Activated naive CD8-positive, alpha-beta T cell treated with anti-CD3 and anti-CD28 coated beads, Interleukin-2, amount 10 ng/mL, durations not matched to agents 7 days and 5 days (primary cell): ENCODE measurements around the gene CNIH2. TPM values are rescaled to one million over a fixed set of nuclear protein-coding genes. Genes with fewer than 3 reads are reported as not detected.

ENCODE experiments used
- ATAC-seq: fragments of 150-1000 bp; cut with Tn5 transposase; one replicate; pipeline ENCODE4 v1.10.0; 2021; ENCODE audit warnings: low read depth, moderate library complexity
- POLR2A ChIA-PET: fragments of 350-600 bp; sonication (Branson Sonifier 250); formaldehyde crosslinking; loops from one replicate; lab custom pipeline; 2021; ENCODE audit warnings: antibody characterized with exemption; lab: Charles Lee
- DNase-seq: peaks from one replicate; pipeline ENCODE4 v3.0.0; 2021
- H3K27ac Mint-ChIP-seq: one replicate; pipeline ENCODE4 v1.8.0; 2022; ENCODE audit warnings: mild to moderate bottlenecking, mixed read lengths
- H3K27me3 Mint-ChIP-seq: one replicate; pipeline ENCODE4 v1.8.0; 2022; ENCODE audit warnings: mild to moderate bottlenecking, moderate library complexity, mixed read lengths
- H3K36me3 Mint-ChIP-seq: one replicate; pipeline ENCODE4 v1.8.0; 2021; ENCODE audit warnings: mild to moderate bottlenecking, mixed read lengths
- H3K4me1 Mint-ChIP-seq: one replicate; pipeline ENCODE4 v1.8.0; 2021; ENCODE audit warnings: mixed read lengths
- H3K4me3 Mint-ChIP-seq: one replicate; pipeline ENCODE4 v1.8.0; 2022; ENCODE audit warnings: mild to moderate bottlenecking, moderate library complexity, mixed read lengths
- H3K9me3 Mint-ChIP-seq: one replicate; pipeline ENCODE4 v1.8.0; 2021; ENCODE audit warnings: mixed read lengths
- total RNA-seq, 2 experiments: library from RNA; stranded (reverse); gene quantifications; one replicate each; pipeline ENCODE4 v1.2.3, GENCODE V29; 2021

Gene CNIH2
- total RNA-seq = 1 to 10 TPM; 2.1 to 2.7 TPM

DNA sequence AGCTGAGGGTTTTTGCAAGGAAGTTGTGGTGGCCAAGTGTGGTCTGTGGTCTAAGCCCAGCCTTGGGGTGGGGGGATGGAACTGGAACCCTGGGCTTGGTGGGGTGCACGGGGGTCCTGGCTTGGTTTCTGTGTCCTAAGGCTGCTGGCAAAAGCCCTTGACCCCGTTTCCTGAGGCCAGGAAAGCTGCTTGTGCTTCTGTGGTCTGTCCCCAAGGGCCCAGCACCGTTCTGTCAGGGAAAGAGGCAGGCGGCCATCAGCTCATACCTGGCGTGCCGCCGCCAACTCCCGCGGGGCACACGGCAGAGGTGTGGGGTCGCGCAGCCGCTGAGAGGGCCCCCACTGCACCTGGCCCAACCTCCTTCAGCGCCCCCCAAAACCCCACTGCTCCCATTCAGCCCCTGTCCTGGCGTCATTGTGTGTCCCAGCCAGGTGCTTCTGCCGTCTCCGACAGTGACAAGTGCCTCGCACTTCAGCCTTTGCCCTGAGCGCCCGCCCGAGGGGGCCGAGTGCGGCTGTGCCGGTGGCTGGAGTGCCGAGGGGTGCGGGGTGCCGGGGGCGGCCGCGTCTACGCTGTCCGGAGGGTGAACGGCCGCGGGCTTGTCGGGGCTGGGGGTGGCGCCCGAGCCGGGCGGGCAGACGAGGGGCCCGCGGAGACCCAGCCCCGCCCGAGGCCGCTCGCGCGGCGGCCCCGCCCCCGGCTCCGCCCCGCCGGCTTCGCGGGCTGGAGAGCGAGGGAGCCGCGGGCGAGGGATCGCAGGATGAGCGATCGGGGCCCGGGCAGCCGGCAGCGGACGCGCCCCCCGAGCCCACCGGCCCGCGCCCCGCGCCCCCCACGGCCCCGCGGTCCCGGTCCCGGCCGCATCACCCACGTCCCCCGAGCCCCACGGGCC is at the start of gene CNIH2:
TSS of gene CNIH2 (plus strand) at position 705 of the 892 bp plus-strand sequence. CDS start 282 bp downstream, outside the sequence.
- Mint-ChIP-seq H3K27ac (peak within 1 kb of the TSS; percentile 2), H3K36me3 (peaks cover 14% of the 10 kb centered on the region), H3K9me3 (no peaks in the 10 kb centered on the region), H3K27me3 (peaks cover 14% of the 10 kb centered on the region), H3K4me3 (peak within 1 kb of the TSS; percentile 62), H3K4me1 (peaks cover 21% of the 10 kb centered on the region)
- DNase-seq = peak; percentile 77
- POLR2A ChIA-PET = interaction anchor here (0.8 to 1.3 kb wide), 3 partner anchors 10 to 35 kb away, joined by 3 to 12 read pairs (median 5); partner anchors contain the start of genes RAB1B and YIF1A
- ATAC-seq = peak; percentile 39

DNA sequence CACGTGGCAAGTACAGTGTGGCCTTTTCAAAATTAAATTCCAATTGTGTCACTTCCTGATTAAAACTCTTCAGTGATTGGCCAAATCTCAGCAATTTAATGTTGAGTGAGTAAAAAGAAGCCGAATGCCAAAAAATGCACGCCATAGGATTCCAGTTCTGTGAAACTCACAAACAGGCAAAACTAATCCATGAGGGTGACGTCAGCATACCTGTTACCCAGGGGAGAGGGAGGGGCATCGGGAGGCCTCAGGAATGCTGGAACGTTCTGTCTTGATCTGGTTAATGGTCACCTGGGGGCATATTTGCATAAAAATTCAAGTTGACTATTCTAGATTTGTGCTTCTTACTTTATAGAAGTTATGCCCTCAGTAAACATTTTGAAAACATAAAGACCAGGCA is 49.5 kb upstream of the CNIH2 start:
- Mint-ChIP-seq H3K36me3 (peaks cover 6% of the 10 kb centered on the region), H3K9me3 (no peaks in the 10 kb centered on the region), H3K27me3 (no peaks in the 10 kb centered on the region), H3K27ac (no peak overlapping the region), H3K4me3 (no peak overlapping the region), H3K4me1 (peaks cover 3% of the 10 kb centered on the region)
- DNase-seq (no peak), ATAC-seq (no peak)
- POLR2A ChIA-PET = no interaction called here

DNA sequence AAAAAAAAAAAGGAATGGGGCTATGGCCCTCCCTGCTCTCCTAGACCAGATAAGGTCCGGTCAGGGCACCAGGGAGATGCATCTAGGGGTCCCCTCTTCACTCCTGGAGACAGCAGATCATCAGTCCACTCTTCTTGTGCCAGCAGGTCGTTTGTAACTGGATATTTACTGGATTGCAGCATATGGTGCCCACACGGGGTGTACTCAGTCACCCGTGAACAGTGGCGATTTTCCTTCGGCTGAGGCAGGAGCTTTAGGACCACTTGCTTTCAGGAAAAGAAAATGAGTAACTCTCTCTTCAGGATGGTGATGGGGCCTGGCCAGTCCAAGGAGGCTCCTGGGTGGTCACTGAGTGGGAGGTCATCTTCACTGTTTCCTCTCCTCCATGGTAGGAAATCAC is 47.8 kb upstream of the CNIH2 start:
- Mint-ChIP-seq H3K27ac (no peak overlapping the region), H3K4me1 (peaks cover 3% of the 10 kb centered on the region), H3K36me3 (peaks cover 2% of the 10 kb centered on the region), H3K9me3 (no peaks in the 10 kb centered on the region), H3K27me3 (no peaks in the 10 kb centered on the region), H3K4me3 (no peak overlapping the region)
- ATAC-seq (no peak), DNase-seq (no peak)
- POLR2A ChIA-PET = no interaction called here

DNA sequence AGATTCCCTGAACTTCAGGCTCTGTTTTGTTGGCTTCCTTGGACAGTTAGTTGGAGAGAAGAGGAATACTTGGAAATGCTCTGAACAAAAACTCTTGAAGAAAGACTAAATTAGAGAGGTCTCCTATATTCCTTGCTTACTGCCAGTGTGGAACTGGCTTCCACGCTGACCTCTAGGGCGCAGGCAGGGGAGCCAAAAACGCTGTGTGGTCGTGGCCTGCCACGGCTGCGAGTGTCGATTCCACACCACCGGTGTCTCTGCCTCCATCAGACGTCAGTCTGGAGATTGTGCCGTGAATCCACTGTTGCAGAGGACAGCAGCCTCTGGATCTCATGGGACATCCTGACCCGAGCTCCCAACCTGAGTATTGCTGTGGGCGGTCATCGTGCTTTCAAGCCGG is 47.0 kb upstream of the CNIH2 start:
- Mint-ChIP-seq H3K36me3 (peaks cover 4% of the 10 kb centered on the region), H3K4me1 (peaks cover 3% of the 10 kb centered on the region), H3K27ac (no peak overlapping the region), H3K27me3 (no peaks in the 10 kb centered on the region), H3K9me3 (no peaks in the 10 kb centered on the region), H3K4me3 (no peak overlapping the region)
- POLR2A ChIA-PET = no interaction called here
- no peak for DNase-seq
- no peak for ATAC-seq

DNA sequence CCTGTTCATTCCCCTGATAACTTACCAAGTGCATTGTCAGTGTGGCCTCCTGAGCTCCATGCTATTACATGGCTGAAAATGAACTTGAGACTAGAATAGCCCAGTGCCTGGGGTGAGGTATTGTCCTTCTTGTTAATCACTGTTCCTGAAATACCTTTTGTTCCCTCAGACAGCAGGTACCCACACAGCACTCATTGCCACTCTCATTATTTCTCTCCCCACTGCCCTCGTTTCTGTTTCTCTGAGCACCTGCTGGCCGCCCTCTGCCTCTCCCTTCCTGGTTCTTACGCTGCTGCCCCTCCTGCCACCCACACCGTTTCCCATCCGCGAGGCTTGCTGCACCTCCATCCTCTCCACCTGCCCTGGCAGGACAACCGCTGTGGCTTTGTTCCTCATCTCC is 46.4 kb upstream of the CNIH2 start:
- no peak overlapping the region for H3K27ac Mint-ChIP-seq
- no peak for DNase-seq
- H3K27me3 Mint-ChIP-seq = no peaks in the 10 kb centered on the region
- no peaks in the 10 kb centered on the region for H3K9me3 Mint-ChIP-seq
- no peaks in the 10 kb centered on the region for H3K4me1 Mint-ChIP-seq
- POLR2A ChIA-PET = no interaction called here
- no peak for ATAC-seq
- peaks cover 4% of the 10 kb centered on the region for H3K36me3 Mint-ChIP-seq
- H3K4me3 Mint-ChIP-seq = no peak overlapping the region

DNA sequence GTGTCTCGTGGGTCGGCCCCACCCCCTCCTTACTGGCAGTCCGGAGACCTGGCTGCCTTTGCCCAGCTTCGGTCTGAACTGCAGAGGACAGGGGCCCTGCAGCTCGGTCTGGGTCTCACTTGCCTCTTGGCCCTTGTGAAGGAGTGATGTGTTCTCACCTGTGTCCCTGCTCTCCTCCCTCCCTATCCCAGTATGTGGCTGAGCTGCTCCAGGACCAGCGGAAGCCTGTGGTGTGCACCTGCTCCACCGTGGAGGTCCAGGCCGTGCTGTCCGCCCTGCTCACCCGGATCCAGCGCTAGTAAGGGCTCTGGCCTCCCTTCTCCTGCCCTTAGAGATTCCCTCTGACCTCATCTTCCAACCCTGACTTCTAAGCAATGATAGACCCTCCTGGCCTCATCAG is 45.2 kb upstream of the CNIH2 start:
- Mint-ChIP-seq H3K36me3 (peaks cover 4% of the 10 kb centered on the region), H3K27ac (no peak overlapping the region), H3K4me1 (no peaks in the 10 kb centered on the region), H3K4me3 (no peak overlapping the region), H3K27me3 (no peaks in the 10 kb centered on the region), H3K9me3 (no peaks in the 10 kb centered on the region)
- POLR2A ChIA-PET = no interaction called here
- DNase-seq = no peak
- no peak for ATAC-seq

DNA sequence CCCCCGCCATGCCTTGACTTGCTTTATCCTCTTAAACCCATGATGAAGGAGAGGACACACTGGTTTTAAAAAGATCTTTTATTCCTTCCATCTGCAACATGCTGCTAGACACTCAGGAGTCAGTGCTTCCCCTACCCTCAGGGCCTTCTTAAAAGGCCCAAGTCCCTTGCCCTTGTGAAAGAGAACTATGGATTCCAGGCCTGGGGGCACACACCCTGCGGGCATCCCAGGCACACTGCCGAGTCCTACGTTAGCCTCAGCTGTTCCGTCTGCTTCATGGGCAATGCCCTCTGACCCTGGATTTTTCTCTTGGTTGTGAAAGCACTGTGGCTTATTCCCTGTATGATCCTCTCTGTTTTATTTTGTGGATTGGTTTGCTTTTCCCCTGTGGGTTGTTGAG is 44.7 kb upstream of the CNIH2 start:
- H3K4me3 Mint-ChIP-seq = no peak overlapping the region
- POLR2A ChIA-PET = no interaction called here
- DNase-seq = no peak
- no peaks in the 10 kb centered on the region for H3K27me3 Mint-ChIP-seq
- H3K27ac Mint-ChIP-seq = no peak overlapping the region
- H3K9me3 Mint-ChIP-seq = no peaks in the 10 kb centered on the region
- ATAC-seq = no peak
- no peaks in the 10 kb centered on the region for H3K4me1 Mint-ChIP-seq
- peaks cover 6% of the 10 kb centered on the region for H3K36me3 Mint-ChIP-seq

DNA sequence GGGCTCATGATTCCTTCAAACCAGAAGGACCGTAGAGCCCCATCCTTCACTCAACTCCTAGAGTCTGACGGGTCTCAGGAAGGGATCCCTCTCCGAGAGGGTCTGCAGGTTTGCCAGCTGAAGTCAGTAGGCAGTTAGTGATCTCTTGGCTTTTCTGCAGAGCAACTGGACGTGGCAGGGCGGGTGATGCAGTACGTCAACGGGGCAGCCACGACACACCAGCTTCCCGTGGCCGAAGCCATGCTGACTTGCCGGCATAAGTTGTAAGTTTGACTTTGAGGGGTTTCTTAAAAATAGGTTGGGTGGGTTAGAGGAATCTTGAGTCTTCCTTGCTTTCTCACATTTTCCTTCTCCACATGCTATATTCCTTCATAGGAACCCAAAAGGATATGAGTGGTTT is 42.8 kb upstream of the CNIH2 start:
- DNase-seq = no peak
- POLR2A ChIA-PET = no interaction called here

DNA sequence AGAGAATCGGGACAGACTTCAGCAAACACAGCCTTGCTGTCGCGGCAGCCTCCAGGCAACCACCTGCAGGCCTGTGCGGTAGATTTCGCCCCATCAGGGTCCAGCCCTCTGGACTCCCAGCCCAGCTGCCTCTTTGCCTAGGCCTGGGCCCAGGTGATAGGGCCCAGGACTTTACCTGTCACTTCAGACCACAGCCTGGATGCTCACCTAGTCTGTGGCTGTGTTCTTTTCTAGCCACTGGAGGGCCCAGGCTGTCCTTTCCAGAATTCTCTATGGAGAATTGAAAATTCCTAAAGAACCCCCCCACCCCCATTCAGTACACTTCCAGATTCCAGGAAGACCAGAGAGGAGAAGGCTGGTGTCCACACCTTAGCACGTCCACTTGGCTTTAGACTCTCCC is 40.1 kb upstream of the CNIH2 start:
- POLR2A ChIA-PET = no interaction called here
- no peak overlapping the region for H3K27ac Mint-ChIP-seq
- no peak for DNase-seq
- no peak for ATAC-seq
- H3K4me1 Mint-ChIP-seq = no peaks in the 10 kb centered on the region
- H3K4me3 Mint-ChIP-seq = no peak overlapping the region
- H3K36me3 Mint-ChIP-seq = peaks cover 7% of the 10 kb centered on the region
- H3K9me3 Mint-ChIP-seq = no peaks in the 10 kb centered on the region
- H3K27me3 Mint-ChIP-seq = no peaks in the 10 kb centered on the region

More for the DNA sequence above, 42.8 kb upstream of the CNIH2 start:
- Mint-ChIP-seq H3K27ac (peak overlapping the region; percentile 12), H3K4me3 (no peak overlapping the region), H3K27me3 (no peaks in the 10 kb centered on the region), H3K4me1 (no peaks in the 10 kb centered on the region), H3K9me3 (no peaks in the 10 kb centered on the region), H3K36me3 (peaks cover 4% of the 10 kb centered on the region)
- ATAC-seq = no peak

DNA sequence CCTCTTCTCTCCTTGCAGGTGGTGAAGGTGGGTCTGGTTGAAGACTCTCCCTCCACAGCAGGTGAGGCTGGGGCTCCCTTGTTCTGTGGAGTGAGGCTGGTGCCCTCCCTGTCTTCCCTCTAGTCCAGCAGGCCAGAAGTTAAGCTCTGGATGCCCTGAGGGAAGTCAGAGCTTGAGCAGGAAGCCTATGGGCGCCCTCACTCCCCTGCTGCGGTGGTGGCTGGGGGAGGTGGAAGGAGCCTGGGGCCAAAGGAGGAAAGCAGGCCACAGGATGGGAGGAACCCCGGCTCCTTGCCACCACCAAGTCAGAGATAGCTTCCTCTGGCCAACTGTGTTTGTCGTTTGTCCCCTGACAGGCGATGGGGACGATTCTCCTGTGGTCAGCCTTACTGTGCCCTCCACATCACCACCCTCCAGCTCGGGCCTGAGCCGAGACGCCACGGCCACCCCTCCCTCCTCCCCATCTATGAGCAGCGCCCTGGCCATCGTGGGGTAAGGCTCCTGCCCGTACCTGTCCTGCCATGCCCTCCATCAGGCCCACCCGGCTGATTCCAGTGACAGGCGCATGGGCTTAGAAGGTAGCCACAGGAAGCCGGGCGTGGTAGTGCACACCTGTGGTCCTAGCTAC is 39.1 kb upstream of the CNIH2 start:
- Mint-ChIP-seq H3K27me3 (no peaks in the 10 kb centered on the region), H3K4me3 (no peak overlapping the region), H3K36me3 (peaks cover 10% of the 10 kb centered on the region), H3K27ac (peak overlapping the region; percentile 16), H3K4me1 (peaks cover 6% of the 10 kb centered on the region), H3K9me3 (no peaks in the 10 kb centered on the region)
- POLR2A ChIA-PET = interaction anchor here (1.6 kb wide), 1 partner anchor 17 kb away, joined by 6 read pairs; no protein-coding TSS in a partner anchor
- DNase-seq (no peak), ATAC-seq (no peak)

DNA sequence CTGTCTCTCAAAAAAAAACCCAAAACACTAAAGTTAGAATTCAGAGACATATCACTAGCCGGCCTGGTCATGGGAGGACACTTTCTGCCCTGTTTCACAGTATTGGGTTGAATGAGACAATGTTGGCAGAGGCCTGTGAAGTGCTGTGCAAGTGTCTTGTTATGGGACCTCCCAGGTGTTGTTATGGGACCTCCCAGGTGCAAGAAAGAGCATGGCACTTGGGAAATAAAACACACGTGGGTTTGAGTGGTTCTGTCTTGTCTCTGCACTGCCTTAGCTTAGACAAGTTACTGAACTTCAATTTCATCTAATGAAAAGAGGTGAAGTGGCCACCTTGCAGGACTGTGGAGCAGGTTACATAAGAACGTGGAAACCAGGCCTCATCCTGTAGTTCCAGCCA is 38.5 kb upstream of the CNIH2 start:
- ATAC-seq = no peak
- peaks cover 8% of the 10 kb centered on the region for H3K4me1 Mint-ChIP-seq
- no peaks in the 10 kb centered on the region for H3K9me3 Mint-ChIP-seq
- POLR2A ChIA-PET = interaction anchor here (1.6 kb wide), 1 partner anchor 16 kb away, joined by 6 read pairs; no protein-coding TSS in a partner anchor
- H3K4me3 Mint-ChIP-seq = no peak overlapping the region
- peaks cover 12% of the 10 kb centered on the region for H3K36me3 Mint-ChIP-seq
- H3K27me3 Mint-ChIP-seq = no peaks in the 10 kb centered on the region
- DNase-seq = no peak
- H3K27ac Mint-ChIP-seq = no peak overlapping the region

DNA sequence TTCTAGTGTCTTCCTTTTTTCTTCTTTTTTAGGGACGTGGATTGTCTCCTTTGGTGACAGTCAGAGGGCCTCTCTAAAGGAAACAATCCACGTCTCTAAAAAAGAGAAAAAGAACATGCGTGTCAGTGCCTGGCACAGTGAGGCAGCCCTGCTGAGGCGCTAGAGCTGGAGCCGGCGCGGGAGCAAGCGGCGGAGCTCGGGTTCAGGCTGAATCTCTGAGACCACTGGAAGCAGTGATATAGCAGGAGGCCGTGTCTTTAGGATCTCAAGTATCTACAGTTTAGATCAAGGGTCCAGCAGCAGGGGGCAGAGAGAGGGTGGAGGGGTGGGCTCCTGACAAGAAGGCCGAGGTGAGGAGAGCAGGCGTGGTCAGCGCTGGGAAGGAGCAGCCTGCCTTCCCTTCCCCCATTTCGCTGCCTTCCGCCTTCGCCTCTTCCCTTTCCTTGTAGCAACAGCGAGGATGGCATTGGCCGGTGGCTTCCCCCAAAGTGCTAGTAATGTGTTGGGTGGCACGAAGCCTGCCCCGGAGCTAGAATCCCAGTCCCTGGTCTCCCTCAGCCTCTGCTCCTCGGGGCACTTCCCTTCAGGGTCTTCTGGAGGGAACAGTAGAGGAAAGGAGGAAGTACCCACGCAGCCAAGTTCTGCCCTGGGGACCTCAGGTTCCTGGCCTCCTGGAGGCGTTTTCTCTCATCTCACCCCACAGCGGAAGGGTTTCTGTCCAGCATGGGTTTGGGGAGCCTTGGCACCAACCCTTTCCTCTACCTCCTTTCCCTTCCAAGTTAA is 37.8 kb upstream of the CNIH2 start:
- Mint-ChIP-seq H3K4me1 (peaks cover 8% of the 10 kb centered on the region), H3K9me3 (no peaks in the 10 kb centered on the region), H3K27ac (no peak overlapping the region), H3K4me3 (no peak overlapping the region), H3K27me3 (no peaks in the 10 kb centered on the region), H3K36me3 (peaks cover 12% of the 10 kb centered on the region)
- no peak for ATAC-seq
- POLR2A ChIA-PET = no interaction called here
- DNase-seq = no peak

DNA sequence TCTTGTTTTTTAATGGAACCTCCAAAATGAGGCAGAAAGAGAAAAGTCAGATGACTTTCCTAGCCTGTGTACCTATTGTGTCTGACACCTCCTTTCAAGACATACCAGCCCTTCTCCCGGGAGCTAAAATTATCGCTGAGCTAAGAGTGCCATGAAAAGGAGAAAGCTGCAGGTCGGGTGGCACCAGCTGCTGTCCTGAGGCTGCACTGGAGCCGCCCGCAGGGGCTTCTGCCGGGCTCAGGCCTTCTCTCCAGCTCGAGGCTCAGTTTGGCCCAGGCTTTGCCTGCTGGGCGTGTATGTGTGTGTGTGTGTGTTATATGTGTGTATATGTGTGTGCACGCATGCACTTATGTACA is 37.2 kb upstream of the CNIH2 start:
- POLR2A ChIA-PET = no interaction called here

More for the DNA sequence above, 37.2 kb upstream of the CNIH2 start:
- Mint-ChIP-seq H3K27me3 (no peaks in the 10 kb centered on the region), H3K27ac (peak overlapping the region; percentile 44), H3K9me3 (no peaks in the 10 kb centered on the region), H3K36me3 (peaks cover 9% of the 10 kb centered on the region), H3K4me1 (peaks cover 8% of the 10 kb centered on the region), H3K4me3 (no peak overlapping the region)
- ATAC-seq (no peak), DNase-seq (no peak)
